Measurements from ENCODE around the gene ACBD4. TPM values are rescaled to one million over a fixed set of nuclear protein-coding genes. Genes with fewer than 3 reads are reported as not detected.

ACBD4 gene
- total RNA-seq, 1 donor from 2014 or later = 20.6 TPM

DNA sequence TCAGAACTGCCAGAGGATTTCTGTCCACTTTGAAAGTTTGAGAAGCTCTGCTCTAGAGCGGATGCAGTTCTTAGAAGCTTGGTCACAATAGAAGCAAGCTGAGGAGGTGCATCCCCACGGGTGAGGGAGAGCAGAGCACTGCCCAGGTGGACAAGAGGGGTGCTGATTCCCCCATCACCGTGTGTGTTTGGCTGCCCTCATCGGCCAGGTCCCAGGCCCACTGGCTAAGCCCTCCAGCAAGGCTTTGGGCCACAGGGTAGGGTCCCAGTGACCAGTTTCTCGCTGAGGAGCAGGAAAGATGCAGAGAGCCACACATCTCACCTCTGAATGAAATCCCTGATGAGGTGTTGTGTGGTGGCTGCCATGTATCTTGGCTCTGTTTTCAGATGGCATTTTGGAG lies 47.5 kb upstream of the ACBD4 start:
- ChIA-PET CTCF (interaction anchor here (1.1 kb wide), 1 partner anchor 11 kb away, joined by 3 read pairs; no protein-coding TSS in a partner anchor), POLR2A (interaction anchor here (0.5 kb wide), 1 partner anchor 221 kb away, joined by 7 read pairs; no protein-coding TSS in a partner anchor)
- Mint-ChIP-seq H3K4me1 (no peaks in the 10 kb centered on the region), H3K27me3 (no peaks in the 10 kb centered on the region), H3K9me3 (no peaks in the 10 kb centered on the region), H3K27ac (no peak overlapping the region), H3K36me3 (ENCODE audit: low read depth) (peaks cover 77% of the 10 kb centered on the region), H3K4me3 (no peak overlapping the region)
- TF ChIP-seq, protein P1, sequence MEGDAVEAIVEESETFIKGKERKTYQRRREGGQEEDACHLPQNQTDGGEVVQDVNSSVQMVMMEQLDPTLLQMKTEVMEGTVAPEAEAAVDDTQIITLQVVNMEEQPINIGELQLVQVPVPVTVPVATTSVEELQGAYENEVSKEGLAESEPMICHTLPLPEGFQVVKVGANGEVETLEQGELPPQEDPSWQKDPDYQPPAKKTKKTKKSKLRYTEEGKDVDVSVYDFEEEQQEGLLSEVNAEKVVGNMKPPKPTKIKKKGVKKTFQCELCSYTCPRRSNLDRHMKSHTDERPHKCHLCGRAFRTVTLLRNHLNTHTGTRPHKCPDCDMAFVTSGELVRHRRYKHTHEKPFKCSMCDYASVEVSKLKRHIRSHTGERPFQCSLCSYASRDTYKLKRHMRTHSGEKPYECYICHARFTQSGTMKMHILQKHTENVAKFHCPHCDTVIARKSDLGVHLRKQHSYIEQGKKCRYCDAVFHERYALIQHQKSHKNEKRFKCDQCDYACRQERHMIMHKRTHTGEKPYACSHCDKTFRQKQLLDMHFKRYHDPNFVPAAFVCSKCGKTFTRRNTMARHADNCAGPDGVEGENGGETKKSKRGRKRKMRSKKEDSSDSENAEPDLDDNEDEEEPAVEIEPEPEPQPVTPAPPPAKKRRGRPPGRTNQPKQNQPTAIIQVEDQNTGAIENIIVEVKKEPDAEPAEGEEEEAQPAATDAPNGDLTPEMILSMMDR (IDR thresholded peaks at IDR 0.05) = no peak
- DNase-seq (no peak), ATAC-seq (ENCODE audit: low read depth) (no peak)
- intact Hi-C loops (cut with micrococcal nuclease) = no loop called here

DNA sequence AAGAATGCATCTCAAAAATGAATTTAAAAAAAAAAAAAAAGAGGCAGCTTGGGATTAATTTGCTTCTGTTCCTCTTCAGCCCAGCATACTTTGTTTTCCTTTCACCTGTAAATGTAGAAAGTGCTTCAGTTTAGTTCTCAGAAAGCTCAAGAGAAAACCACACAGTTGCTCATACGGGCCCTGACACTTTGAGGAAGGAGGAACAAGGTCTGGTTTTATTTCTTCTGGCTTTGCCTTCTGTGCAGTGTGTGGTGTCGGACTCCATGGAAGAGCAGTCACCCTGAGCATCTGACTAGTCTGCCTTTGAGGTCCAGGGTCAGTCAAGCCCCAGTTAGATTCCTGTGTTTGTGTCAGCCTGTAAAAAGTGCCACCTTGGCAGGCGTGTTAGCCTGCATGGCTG lies 46.7 kb upstream of the ACBD4 start:
- H3K9me3 Mint-ChIP-seq = no peaks in the 10 kb centered on the region
- intact Hi-C loops (cut with micrococcal nuclease) = no loop called here
- TF ChIP-seq, protein P1 (IDR thresholded peaks at IDR 0.05) = no peak
- CTCF ChIA-PET = no interaction called here
- H3K27ac Mint-ChIP-seq = no peak overlapping the region
- no peaks in the 10 kb centered on the region for H3K27me3 Mint-ChIP-seq
- H3K4me3 Mint-ChIP-seq = no peak overlapping the region
- peaks cover 79% of the 10 kb centered on the region for H3K36me3 Mint-ChIP-seq (ENCODE audit: low read depth)
- DNase-seq (no peak), ATAC-seq (ENCODE audit: low read depth) (no peak)
- POLR2A ChIA-PET = no interaction called here
- no peaks in the 10 kb centered on the region for H3K4me1 Mint-ChIP-seq

DNA sequence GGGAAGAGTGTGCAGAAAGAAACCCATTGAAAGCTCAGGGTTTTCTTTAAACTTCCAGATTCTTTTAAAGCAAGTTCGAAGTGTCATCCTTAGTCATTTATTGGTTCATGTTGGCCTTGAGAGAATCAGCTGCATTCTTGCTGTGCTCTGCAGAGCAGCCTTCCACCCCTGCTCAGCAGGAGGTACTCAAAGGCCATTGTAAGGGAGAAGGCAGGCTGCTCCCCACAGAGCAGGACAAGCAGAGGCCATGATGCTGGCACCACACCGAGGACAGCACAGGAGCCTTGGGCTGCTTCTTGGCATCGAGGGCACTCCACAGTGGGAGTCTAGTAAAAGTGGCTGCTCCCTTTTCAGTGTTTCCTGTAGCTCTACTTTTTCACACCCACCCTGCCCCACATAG lies 44.8 kb upstream of the ACBD4 start:
- ATAC-seq (ENCODE audit: low read depth) (no peak), DNase-seq (no peak)
- intact Hi-C loops (cut with micrococcal nuclease) = no loop called here
- Mint-ChIP-seq H3K4me1 (no peaks in the 10 kb centered on the region), H3K9me3 (no peaks in the 10 kb centered on the region), H3K4me3 (no peak overlapping the region), H3K27ac (no peak overlapping the region), H3K27me3 (no peaks in the 10 kb centered on the region), H3K36me3 (ENCODE audit: low read depth) (peaks cover 81% of the 10 kb centered on the region)
- POLR2A ChIA-PET = no interaction called here
- CTCF ChIA-PET = interaction anchor here (1.5 kb wide), 1 partner anchor 45 kb away, joined by 5 read pairs; the partner anchor contains the start of gene ACBD4
- TF ChIP-seq, protein P1 (IDR thresholded peaks at IDR 0.05) = no peak

DNA sequence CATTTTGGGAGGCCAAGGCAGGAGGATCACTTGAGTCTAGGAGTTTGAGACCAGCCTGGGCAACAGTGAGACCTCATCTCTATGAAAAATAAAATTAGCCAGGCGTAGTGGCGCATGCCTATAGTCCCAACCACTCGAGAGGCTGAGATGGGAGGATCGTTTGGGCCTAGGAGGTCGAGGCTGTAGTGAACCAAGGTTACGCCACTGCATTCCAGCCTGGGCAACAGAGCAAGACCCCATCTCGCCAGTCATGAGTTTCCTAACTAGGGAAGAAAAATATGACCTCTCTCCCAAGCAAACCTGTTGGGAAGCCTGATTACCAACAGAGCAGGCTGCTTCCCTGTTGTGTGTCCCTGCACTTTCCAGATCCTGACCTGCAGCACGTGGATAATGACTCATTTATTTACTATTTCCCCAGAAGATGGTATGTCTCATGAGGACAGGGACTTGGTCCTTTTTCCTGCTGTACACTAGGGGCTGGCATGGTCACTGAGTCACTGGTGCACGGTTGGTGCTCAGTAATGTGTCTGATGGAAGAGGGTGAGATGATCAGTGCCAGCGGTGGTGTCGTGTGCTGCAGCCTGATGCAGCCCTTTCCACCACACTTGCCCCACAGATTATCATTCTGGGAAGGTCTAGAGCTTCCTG lies 43.6 kb upstream of the ACBD4 start:
- TF ChIP-seq, protein P1 (IDR thresholded peaks at IDR 0.05) = no peak
- Mint-ChIP-seq H3K4me3 (no peak overlapping the region), H3K4me1 (peaks cover 5% of the 10 kb centered on the region), H3K9me3 (no peaks in the 10 kb centered on the region), H3K36me3 (ENCODE audit: low read depth) (peaks cover 83% of the 10 kb centered on the region), H3K27ac (no peak overlapping the region), H3K27me3 (no peaks in the 10 kb centered on the region)
- ChIA-PET CTCF (interaction anchor here (0.7 kb wide), 1 partner anchor 782 kb away, joined by 3 read pairs; no protein-coding TSS in a partner anchor), POLR2A (no interaction called here)
- no peak for ATAC-seq (ENCODE audit: low read depth)
- no peak for DNase-seq
- intact Hi-C loops (cut with micrococcal nuclease) = no loop called here

DNA sequence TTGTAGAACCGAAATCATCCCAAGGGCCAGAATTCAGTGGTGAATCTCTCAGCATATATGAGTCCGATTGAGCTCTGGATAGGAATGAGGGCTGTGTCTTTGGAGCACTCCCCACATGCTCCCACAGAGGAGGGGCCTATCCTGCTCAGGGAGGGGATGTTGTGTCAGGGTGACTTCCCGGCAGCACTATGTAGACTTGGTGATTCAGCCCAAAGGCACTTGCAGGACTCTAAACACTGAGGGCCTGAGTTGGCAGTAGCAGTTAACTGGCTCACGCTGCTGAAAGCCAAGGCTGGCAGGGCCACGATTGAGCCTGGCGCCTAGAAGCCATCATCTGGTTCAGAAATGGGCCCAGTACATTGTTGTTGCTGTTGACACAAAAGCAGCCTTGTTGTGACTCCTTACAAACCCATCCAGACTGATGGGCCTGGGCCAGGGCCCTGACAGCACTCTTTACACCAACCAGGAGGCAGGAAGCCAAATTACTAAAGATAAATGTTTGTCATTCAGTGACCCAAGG lies 42.5 kb upstream of the ACBD4 start:
- Mint-ChIP-seq H3K4me3 (no peak overlapping the region), H3K36me3 (ENCODE audit: low read depth) (peaks cover 83% of the 10 kb centered on the region), H3K27me3 (no peaks in the 10 kb centered on the region), H3K9me3 (no peaks in the 10 kb centered on the region), H3K27ac (no peak overlapping the region), H3K4me1 (peaks cover 5% of the 10 kb centered on the region)
- DNase-seq = no peak
- ChIA-PET POLR2A (no interaction called here), CTCF (no interaction called here)
- no peak for ATAC-seq (ENCODE audit: low read depth)
- TF ChIP-seq, protein P1 (IDR thresholded peaks at IDR 0.05) = no peak
- intact Hi-C loops (cut with micrococcal nuclease) = no loop called here
